Raji (cell line): ENCODE results near the gene CTSL.

Experiments used
- POLR2A ChIP-seq: IDR thresholded peaks from 2 replicates; pipeline ENCODE4 v1.6.1; 2011; ENCODE audit warnings: low read depth, low read length, control low read depth; ENCODE audit not compliant: insufficient read depth

The CTSL gene

DNA sequence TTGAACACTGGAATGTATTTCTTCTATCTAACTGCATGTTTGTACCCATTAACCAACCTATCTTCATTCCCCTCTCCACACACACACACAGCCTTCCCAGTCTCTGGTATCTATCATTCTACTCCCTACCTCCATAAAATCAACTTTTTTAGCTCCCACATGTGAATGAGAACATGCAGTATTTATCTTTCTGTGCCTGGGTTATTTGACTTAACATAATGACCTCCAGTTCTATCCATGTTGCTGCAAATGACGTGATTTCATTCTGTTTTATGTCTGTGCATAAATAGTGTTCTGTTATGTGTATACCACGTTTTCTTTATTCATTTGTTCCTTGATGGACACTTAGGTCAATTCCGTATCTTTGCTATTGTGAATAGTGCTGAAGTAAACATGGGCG is 38.7 kb upstream of the CTSL start:
- no peak for TF ChIP-seq POLR2A

DNA sequence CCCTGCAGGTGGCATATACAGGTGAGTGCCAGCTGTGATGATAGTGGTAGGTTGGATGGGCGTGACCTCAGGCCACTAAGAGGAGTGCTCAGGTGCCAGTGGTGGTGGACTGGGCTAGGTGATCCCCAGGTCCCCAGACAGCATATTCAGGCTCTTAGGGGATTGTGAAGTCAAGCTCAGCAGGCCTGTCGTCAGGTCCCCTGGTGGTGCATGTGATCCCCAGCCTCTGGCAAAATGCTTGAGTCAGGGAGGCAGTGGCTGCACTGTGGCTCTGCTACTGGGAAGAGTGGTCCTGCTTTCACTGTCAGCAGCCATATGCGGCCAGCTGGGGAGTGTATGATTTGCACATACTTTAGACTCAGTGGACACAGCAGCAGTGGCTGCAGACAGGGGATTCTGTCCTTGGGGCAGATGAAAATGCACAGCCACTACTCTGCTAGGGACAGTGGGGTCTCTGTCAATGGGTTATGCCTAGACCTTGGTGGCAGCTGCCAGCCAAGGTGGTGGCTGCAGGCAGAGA is 31.6 kb upstream of the CTSL start:
- no peak for TF ChIP-seq POLR2A

- no peak for TF ChIP-seq POLR2A
Measured at GRCh38 chr9:87695523-87695922, 30.4 kb upstream of the CTSL start.

GRCh38 chr9:87696641-87697040 is 29.3 kb upstream of the CTSL start:
- TF ChIP-seq POLR2A = no peak

GRCh38 chr9:87698069-87698809 is 27.7 kb upstream of the CTSL start:
- no peak for TF ChIP-seq POLR2A

DNA sequence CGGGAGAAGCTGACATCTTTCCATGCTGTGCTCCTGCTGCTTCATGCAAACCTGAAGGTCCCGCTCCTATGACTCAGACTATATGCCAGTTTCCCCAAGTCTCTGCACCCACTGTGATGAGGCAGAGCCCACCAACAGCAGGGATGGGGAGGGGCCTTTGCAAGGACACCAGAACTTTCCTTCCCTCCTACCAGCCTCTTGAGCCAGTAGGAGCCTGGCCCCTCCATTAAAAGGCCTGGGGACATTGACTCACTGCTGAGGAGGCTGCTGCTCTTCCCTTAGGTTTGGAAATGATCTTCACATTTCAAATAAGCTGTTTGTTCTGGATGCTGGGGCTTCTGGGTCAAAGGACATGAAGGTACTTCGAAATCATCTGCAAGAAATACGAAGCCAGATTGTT is 26.1 kb upstream of the CTSL start:
- no peak for TF ChIP-seq POLR2A

- no peak for TF ChIP-seq POLR2A
Measured at GRCh38 chr9:87701491-87701890, 24.4 kb upstream of the CTSL start.

DNA sequence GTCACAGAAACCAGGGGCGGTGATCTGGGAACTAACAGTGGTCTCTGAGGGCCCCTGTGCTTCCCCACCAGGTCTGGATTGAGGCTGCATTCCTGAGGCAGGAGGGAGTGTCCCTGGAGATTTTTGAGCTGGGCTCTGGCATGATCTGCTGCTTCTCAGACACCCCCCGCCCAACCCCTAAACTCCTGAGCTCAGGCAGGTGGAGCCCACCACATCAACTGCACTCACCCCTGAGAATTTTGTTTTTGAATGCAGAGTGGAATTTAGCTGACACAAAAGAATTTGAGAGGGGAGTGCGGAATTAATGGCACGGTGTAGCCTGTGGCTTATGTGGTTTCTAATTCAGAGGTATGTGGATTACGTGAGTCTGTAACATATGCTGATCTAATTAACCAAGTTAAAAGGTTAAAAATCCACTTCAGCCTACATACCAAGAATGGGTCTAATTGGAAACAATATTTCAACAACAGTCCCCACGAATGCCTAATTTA is 23.9 kb upstream of the CTSL start:
- TF ChIP-seq POLR2A = no peak

- TF ChIP-seq POLR2A = no peak
Measured at GRCh38 chr9:87702921-87703320, 23.0 kb upstream of the CTSL start.

DNA sequence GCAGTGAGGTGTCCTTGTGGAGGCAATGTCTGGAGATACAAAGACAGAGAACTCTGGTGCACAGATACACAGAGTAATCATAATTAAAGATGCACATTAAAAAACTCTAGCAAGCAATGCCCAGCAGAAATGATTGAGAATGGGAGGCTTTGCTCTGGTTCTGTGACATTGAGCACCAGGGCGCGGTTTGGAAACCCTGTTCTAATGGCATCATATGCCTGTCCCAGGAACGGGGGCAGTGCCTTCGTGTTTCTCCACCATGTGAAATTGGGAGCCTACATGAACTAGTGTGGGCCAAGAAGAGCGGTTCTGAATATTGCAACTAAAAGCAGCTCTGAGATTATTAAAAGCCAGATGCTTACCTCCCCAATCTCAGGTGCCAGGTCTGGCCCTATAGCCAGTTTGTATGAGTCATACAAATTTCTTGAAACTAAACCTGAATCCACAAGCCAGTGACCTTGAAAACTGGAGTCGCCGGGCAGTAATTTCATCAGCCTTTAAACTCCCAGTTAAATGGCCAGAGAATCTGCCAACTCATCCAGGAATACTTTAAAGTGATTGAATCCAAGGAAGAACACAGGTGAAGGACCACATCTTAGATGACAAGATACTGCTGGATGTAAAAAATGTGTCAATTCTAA is 22.2 kb upstream of the CTSL start:
- TF ChIP-seq POLR2A = no peak

GRCh38 chr9:87704342-87704741 is 21.6 kb upstream of the CTSL start:
- TF ChIP-seq POLR2A = no peak

GRCh38 chr9:87706066-87706739 is 19.7 kb upstream of the CTSL start:
- TF ChIP-seq POLR2A = no peak

GRCh38 chr9:87707805-87708506 is 18.0 kb upstream of the CTSL start:
- TF ChIP-seq POLR2A = no peak

DNA sequence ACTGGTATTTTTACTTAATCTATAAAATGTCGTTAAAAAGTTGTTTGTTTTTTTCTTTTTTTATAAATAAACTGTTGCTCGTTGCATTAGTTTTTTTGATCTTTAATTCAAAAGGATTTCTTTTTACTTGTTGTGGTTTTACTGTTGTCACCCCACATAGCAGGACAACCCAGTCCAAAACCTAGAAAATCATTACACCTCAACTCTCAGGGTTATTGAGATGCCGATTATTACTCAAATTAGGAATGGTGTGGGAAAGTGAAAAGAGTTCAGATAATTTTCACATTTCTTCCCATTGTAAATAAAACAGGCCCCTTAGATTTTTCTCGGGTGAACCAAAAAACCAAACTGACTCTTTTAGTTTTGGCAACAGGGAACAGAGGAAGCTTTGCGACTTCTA is 17.4 kb upstream of the CTSL start:
- TF ChIP-seq POLR2A = no peak
